ENCODE data around the gene ZNF205. TPM values are rescaled to one million over a fixed set of nuclear protein-coding genes. Genes with fewer than 3 reads are reported as not detected.
"Not testable (repeated sequence)": the region's sequence is repeated elsewhere in the genome, so short reads cannot be mapped to it uniquely, and the experiment has no call there.

The ZNF205 gene
- total RNA-seq, 1 experiment from 2014 or later = 17.0 TPM

DNA sequence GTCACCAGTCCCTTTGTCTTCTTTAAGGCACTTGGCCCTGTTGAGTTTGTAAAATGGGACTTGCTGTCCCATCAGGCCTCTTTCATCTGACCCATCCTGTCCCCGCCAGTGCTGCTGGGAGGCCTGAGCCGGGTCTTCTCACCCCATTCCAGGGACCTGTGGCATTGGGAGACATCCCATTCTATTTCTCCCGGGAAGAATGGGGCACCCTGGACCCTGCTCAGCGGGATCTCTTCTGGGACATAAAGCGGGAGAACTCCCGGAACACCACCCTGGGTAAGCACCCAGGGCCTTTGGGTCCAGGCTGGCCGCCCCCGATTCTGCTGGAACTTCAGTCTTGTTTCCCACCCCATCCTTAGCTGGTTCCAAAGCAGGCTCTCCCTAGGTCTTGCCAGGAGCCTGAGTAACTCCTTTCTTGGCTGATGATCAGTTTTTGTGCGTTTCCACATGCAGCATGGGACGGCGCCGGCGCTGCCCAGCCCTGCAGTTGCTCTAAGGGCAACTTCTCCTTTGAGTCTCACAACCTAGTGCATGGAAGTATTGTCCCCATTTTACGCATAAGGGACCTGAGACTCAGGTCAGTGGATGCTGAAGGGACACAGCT is 26.5 kb downstream of the ZNF205 start:
- Histone ChIP-seq H3K36me3 (ENCODE audit: control insufficient read depth in 1 of 2, insufficient read depth in 2 of 2, low read length in 2 of 2) (peaks cover 0 to 3% of the 10 kb centered on the region in 2 experiments; a peak in 1 of 4 replicates), H3K4me3 (replicated peaks in 1 of 2; ENCODE audit: low read depth in 1 of 2, low read length in 2 of 2) (no peak overlapping the region), H3K9me3 (ENCODE audit: control insufficient read depth in 1 of 2, insufficient read depth in 1 of 2, low read depth in 1 of 2, low read length in 2 of 2) (no peaks in the 10 kb centered on the region), H3K4me1 (ENCODE audit: control insufficient read depth in 1 of 2, insufficient read depth in 2 of 2, low read length in 2 of 2) (peaks cover 5% of the 10 kb centered on the region in 2 experiments), H3K79me2 (ENCODE audit: insufficient read depth, low read length) (peaks cover 19% of the 10 kb centered on the region), H3K4me2 (ENCODE audit: low read length) (no peak overlapping the region), H4K20me1 (ENCODE audit: insufficient read depth) (no peaks in the 10 kb centered on the region), H3K27me3 (ENCODE audit: insufficient read depth, low read length) (no peaks in the 10 kb centered on the region), H2AFZ (ENCODE audit: low read depth, low read length, poor library complexity, severe bottlenecking) (no peak overlapping the region), H3K27ac (ENCODE audit: low read depth, low read length) (no peak overlapping the region), H3K9ac (ENCODE audit: low read length) (no peak overlapping the region), H3K9me2 (ENCODE audit: insufficient read depth) (no peaks in the 10 kb centered on the region)
- no TSS peak for BruUV-seq (replicated peaks)
- CTCF ChIA-PET = no interaction called here
- RAD21 ChIA-PET (ENCODE audit: low non-redundant PET in 1 of 2, low total read pairs in 2 of 2, uncharacterized antibody in 2 of 2, unreplicated experiment in 2 of 2) = no interaction called here
- TF ChIP-seq SP1 (IDR thresholded peaks at IDR 0.05; ENCODE audit: low read depth) = no peak
- TF ChIP-seq RAD21 (IDR thresholded peaks at IDR 0.05; ENCODE audit: low read depth) = no peak
- TF ChIP-seq, protein P1, sequence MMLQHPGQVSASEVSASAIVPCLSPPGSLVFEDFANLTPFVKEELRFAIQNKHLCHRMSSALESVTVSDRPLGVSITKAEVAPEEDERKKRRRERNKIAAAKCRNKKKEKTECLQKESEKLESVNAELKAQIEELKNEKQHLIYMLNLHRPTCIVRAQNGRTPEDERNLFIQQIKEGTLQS (IDR thresholded peaks at IDR 0.05) = no peak
- TF ChIP-seq TCF7L2 (IDR thresholded peaks at IDR 0.05; ENCODE audit: borderline replicate concordance, extremely low read depth, insufficient read depth, insufficient read length) = no peak
- no peak for TF ChIP-seq JUND (IDR thresholded peaks at IDR 0.05)
- no peak for TF ChIP-seq ELF1 (IDR thresholded peaks at IDR 0.05; ENCODE audit: borderline replicate concordance, low read depth)
- no peak for TF ChIP-seq POLR2A (IDR thresholded peaks at IDR 0.05; ENCODE audit: borderline replicate concordance, extremely low read depth, insufficient read depth, insufficient read length)
- TF ChIP-seq, protein P2, sequence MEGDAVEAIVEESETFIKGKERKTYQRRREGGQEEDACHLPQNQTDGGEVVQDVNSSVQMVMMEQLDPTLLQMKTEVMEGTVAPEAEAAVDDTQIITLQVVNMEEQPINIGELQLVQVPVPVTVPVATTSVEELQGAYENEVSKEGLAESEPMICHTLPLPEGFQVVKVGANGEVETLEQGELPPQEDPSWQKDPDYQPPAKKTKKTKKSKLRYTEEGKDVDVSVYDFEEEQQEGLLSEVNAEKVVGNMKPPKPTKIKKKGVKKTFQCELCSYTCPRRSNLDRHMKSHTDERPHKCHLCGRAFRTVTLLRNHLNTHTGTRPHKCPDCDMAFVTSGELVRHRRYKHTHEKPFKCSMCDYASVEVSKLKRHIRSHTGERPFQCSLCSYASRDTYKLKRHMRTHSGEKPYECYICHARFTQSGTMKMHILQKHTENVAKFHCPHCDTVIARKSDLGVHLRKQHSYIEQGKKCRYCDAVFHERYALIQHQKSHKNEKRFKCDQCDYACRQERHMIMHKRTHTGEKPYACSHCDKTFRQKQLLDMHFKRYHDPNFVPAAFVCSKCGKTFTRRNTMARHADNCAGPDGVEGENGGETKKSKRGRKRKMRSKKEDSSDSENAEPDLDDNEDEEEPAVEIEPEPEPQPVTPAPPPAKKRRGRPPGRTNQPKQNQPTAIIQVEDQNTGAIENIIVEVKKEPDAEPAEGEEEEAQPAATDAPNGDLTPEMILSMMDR (IDR thresholded peaks at IDR 0.05 in 2 of 3, conservative IDR thresholded peaks at IDR 0.05 in 1 of 3; ENCODE audit: borderline replicate concordance in 1 of 3, insufficient read depth in 1 of 3, low read depth in 2 of 3, low read length in 2 of 3) = no peak
- TF ChIP-seq CEBPB (IDR thresholded peaks at IDR 0.05; ENCODE audit: low read depth) = no peak
- no peak for TF ChIP-seq YY1 (IDR thresholded peaks at IDR 0.05; ENCODE audit: extremely low read depth, insufficient replicate concordance, low read depth, low read length)
- TF ChIP-seq EGR1 (IDR thresholded peaks at IDR 0.05; ENCODE audit: low read depth) = no peak
- TF ChIP-seq ZNF274 (IDR thresholded peaks at IDR 0.05; ENCODE audit: low read depth, low read length) = no peak
- POLR2A ChIA-PET = no interaction called here
- no peak for ATAC-seq
- intact Hi-C loops (cut with micrococcal nuclease) = no loop called here
- no peak for DNase-seq (ENCODE audit: low read depth, low spot score)

DNA sequence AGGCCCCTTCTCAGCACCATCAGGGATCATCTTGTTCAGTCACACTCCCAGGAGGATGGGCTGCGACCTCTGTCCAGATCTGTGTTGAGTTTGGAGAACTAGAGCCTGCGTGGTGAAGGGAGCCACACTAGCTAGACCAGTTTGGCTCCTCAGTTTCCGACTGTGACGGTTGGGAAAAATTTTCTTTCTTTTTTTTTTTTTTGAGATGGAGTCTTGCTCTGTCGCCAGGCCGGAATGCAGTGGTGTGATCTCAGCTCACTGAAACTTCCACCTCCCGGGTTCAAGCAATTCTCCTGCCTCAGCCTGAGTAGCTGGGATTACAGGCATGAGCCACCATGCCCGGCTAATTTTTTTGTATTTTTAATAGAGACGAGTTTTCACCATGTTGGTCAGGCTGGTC is 27.2 kb downstream of the ZNF205 start:
- intact Hi-C loops (cut with micrococcal nuclease); H3K27ac ChIP-seq (ENCODE audit: low read depth, low read length); H3K9me2 ChIP-seq (ENCODE audit: insufficient read depth); BruUV-seq (replicated peaks); DNase-seq (ENCODE audit: low read depth, low spot score); ATAC-seq; H3K4me1 ChIP-seq (ENCODE audit: control insufficient read depth in 1 of 2, insufficient read depth in 2 of 2, low read length in 2 of 2); H3K9me3 ChIP-seq (ENCODE audit: control insufficient read depth in 1 of 2, insufficient read depth in 1 of 2, low read depth in 1 of 2, low read length in 2 of 2); H3K4me3 ChIP-seq (replicated peaks in 1 of 2; ENCODE audit: low read depth in 1 of 2, low read length in 2 of 2); POLR2A ChIA-PET; H3K4me2 ChIP-seq (ENCODE audit: low read length); H2AFZ ChIP-seq (ENCODE audit: low read depth, low read length, poor library complexity, severe bottlenecking); H3K9ac ChIP-seq (ENCODE audit: low read length); H3K27me3 ChIP-seq (ENCODE audit: insufficient read depth, low read length); RAD21 ChIA-PET (ENCODE audit: low non-redundant PET in 1 of 2, low total read pairs in 2 of 2, uncharacterized antibody in 2 of 2, unreplicated experiment in 2 of 2); H3K36me3 ChIP-seq (ENCODE audit: control insufficient read depth in 1 of 2, insufficient read depth in 2 of 2, low read length in 2 of 2); H4K20me1 ChIP-seq (ENCODE audit: insufficient read depth): not testable (repeated sequence)
- H3K79me2 ChIP-seq (ENCODE audit: insufficient read depth, low read length) = peaks cover 12% of the 10 kb centered on the region
- CTCF ChIA-PET = interaction anchor here (1.9 kb wide), 1 partner anchor 10 kb away, joined by 4 read pairs; no protein-coding TSS in a partner anchor
